ENCODE results near the gene SCGB1D1.
A peak's percentile ranks its signal among the peaks of the same experiment; 100 is the strongest.
"Not testable (repeated sequence)": the region's sequence is repeated elsewhere in the genome, so short reads cannot be mapped to it uniquely, and the experiment has no call there.

Gene SCGB1D1

DNA sequence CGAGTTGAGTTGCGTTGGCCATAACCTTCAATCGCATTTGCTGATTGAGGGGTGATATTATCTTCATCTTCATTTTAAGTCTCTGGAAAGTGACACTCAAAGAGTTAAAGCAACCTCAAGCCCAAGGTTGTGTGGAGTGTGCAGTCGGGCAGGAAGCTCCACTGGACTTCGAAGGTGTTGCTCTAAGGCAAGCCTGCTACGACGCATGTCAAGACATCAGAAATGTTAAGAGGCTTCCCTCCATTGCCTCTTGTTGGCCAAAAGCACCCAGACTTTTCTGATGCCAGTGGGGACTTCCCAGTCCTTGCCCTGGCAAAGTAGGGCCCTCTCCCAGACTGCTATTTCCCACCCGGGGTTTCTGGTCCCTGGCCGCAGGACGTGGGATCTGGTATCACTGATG is 23.6 kb upstream of the SCGB1D1 start:
- no peak for DNase-seq (ENCODE audit: low spot score)

GRCh38 chr11:62169448-62169847 is 20.6 kb upstream of the SCGB1D1 start:
- no peak for DNase-seq (ENCODE audit: low spot score)

DNA sequence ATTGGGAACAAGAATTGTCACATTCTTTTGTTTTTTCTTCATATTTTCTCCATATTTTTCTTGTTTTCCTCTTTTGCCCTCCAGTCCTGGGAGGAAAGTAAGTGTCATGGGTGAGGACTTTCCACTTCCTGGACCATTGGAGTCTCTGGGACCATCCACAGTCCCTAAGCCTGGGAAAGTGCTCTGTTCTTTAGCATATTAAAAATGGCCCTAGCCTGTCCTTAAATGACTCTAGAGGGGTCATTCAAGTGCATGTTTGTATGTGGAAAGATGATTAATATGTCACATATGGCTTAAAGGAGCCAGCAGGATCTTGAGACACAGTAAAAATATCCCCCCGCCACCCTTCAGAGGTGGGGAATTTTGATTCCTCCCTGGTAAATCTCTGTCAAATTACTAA is 20.1 kb upstream of the SCGB1D1 start:
- no peak for DNase-seq (ENCODE audit: low spot score)

GRCh38 chr11:62171261-62171723 is 18.7 kb upstream of the SCGB1D1 start:
- DNase-seq (ENCODE audit: low spot score): peak; percentile 83

GRCh38 chr11:62172294-62172693 is 17.7 kb upstream of the SCGB1D1 start:
- no peak for DNase-seq (ENCODE audit: low spot score)

DNA sequence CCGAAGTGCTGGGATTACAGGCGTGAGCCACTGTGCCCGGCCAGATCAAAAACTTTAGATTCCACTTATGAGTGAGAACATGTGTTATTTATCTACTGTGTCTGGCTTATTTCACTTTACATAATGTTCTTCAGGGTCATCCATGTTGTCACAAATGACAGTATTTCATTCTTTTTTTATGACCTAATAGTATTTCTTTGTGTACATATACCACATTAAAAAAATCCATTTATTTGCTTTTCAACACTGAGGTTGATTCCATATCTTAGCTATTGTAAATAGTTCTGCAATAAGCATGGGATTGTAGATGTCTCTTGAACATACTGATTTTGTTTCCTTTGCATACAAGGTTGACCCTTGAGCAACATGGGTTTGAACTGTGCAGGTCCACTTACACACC is 13.2 kb upstream of the SCGB1D1 start:
- DNase-seq (ENCODE audit: low spot score): no peak

DNA sequence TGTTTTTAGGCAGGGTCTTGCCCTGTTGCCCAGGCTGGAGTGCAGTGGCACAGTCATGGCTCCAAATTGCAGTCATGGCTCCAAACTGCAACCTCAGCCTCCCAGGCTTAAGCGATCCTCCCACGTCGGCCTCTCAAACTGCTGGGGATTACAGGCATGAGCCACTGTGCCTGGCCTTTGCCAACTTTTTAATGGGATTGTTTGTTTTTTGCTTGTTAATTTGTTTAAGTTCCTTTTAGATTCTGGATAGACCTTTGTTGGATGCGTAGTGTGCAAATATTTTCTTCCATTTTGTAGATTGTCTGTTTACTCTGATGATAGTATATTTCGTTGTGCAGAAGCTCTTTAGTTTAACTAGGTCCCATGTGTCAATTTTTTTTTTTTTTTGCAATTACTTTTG is 10.0 kb upstream of the SCGB1D1 start:
- DNase-seq (ENCODE audit: low spot score): no peak

DNA sequence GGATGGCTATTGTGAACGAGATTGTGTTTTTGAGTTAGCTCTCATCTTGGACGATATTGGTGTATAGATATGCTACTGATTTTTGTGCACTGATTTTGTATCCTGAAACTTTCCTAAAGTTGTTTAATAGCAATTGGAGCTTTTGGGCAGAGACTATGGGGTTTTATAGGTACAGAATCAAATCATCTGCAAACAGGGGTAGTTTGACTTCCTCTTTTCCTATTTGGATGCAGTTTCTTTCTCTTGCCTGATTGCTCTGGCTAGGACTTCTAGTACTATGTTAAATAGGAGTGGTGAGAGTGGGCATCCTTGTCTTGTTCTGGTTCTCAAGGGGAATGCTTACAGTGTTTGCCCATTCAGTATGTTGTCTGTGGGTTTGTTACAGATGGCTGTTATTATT is 8.9 kb upstream of the SCGB1D1 start:
- DNase-seq (ENCODE audit: low spot score): no peak

GRCh38 chr11:62182147-62182891 is 7.7 kb upstream of the SCGB1D1 start:
- DNase-seq (ENCODE audit: low spot score): no peak

DNA sequence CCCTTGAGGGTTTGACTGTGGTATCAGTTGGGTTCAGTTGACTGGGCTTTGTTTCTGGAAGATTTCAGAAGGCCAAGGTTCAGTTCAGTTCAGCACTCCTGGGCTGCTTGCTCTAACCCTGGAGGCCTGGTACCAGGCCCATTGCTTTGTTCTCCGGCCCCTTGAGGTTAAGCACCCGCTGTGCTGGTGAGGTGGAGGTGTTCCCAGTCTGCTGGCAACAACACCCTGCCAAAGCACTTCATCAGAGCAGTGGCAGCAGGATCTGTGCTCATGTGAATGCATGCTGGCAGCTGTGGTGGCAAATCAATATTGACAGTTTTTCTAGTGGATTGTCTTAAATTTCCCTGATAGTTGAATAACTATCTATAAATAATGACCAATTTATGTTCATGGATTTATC is 3.8 kb upstream of the SCGB1D1 start:
- no peak for DNase-seq (ENCODE audit: low spot score)

- no peak for DNase-seq (ENCODE audit: low spot score)
These were observed 3.9 kb downstream of the SCGB1D1 start for GRCh38 chr11:62193952-62194351.

DNA sequence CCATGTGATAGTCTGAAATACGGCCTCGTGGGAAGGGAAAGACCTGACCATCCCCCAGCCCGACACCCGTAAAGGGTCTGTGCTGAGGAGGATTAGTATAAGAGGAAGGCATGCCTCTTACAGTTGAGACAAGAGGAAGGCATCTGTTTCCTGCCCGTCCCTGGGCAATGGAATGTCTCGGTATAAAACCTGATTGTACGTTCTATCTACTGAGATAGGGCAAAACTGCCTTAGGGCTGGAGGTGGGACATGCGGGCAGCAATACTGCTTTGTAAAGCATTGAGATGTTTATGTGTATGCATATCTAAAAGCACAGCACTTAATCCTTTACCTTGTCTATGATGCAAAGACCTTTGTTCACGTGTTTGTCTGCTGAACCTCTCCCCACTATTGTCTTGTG is 5.0 kb downstream of the SCGB1D1 start:
- DNase-seq (ENCODE audit: low spot score): not testable (repeated sequence)

DNA sequence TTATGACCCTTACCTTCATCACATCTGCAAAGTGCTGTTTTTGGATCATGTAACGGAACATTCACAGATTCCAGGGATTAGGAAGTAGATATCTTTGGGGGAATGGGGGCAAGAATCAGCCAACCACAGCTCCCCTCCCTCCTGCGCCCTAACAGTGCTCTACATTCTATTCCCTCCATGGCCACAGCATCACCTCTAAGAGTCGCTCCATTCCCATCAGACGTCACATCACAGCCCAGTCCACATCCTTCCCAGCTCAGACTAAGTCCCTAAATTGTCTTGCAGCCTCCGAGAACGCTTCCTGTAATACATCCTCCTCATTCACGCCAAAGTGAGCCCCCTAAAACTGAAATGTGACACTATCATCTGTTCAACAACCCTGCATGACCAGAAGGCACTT is 5.9 kb downstream of the SCGB1D1 start:
- DNase-seq (ENCODE audit: low spot score): no peak

DNA sequence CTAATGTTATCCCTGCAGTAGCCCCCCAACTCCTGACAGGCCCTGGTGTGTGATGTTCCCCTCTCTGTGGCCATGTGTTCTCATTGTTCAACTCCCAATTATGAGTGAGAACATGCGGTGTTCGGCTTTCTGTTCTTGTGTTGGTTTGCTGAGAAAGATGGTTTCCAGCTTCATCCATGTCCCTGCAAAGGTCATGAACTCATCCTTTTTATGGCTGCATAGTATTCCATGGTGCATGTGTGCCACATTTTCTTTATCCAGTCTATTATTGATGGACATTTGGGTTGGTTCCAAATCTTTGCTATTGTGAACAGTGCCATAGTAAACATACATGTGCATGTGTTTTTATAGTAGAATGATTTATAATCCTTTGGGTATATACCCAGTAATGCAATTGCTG is 7.4 kb downstream of the SCGB1D1 start:
- not testable (repeated sequence) for DNase-seq (ENCODE audit: low spot score)

DNA sequence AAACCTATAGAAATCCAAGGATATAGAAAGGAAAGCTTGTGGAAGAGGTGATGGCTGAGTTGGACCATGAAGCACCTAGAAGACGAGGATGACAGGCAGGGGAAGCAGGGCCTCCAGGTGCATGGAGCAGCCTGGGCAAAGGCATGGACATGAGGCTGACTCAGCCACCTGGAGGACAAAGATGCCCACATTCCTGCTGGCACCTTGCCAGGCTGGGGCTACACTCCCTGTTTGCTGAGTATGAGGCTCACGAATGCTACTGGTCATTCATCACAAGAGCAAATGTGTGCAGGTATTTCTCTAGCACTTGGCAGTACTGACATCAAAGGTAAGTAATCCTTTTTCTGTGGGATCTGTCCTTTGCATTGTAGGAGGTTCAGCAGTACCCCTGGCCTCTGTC is 11.4 kb downstream of the SCGB1D1 start:
- DNase-seq (ENCODE audit: low spot score): no peak

- no peak for DNase-seq (ENCODE audit: low spot score)
These were observed 12.9 kb downstream of the SCGB1D1 start for GRCh38 chr11:62202910-62203309.

GRCh38 chr11:62204430-62204829 is 14.4 kb downstream of the SCGB1D1 start:
- no peak for DNase-seq (ENCODE audit: low spot score)

- no peak for DNase-seq (ENCODE audit: low spot score)
These were observed 15.4 kb downstream of the SCGB1D1 start for GRCh38 chr11:62205441-62205840.

GRCh38 chr11:62206276-62207066 is 16.5 kb downstream of the SCGB1D1 start:
- DNase-seq (ENCODE audit: low spot score): not testable (repeated sequence)

DNA sequence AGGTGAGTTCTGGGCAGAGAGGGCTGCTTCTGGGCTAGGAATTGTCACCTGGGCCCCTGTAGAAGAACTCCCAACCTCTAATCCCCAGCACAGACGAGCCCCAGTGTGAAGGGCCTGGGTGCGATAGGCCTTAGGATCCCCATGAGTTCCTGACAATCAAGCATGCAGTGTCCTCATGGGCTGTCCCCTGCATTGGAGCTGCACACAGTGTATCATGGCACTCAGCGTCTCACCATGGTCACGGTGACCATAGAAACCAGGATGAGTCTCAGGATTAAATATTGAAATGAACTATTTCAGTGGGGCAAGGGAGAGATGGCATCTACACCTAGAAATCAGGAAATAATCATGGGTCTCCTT is 18.7 kb downstream of the SCGB1D1 start:
- DNase-seq (ENCODE audit: low spot score): no peak

GRCh38 chr11:62217191-62217748 is 27.3 kb downstream of the SCGB1D1 start:
- DNase-seq (ENCODE audit: low spot score): no peak

DNA sequence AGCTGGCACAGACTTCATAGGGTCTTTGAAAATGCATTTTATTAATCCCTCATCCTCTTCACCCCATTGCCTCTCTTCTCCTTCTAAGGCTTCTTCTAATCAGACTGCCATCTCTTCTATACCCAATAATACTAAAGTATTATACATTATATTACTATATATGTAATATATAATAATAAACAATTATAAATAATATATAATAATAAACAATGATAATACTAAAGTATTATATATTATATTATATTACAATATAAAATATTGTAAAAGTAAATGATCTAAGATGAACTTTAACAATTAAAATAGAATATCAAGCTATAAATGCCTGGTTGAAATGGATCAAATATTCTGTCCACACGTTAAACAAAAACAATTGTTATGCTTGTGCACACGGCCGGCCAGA is 31.5 kb downstream of the SCGB1D1 start:
- no peak for DNase-seq (ENCODE audit: low spot score)

DNA sequence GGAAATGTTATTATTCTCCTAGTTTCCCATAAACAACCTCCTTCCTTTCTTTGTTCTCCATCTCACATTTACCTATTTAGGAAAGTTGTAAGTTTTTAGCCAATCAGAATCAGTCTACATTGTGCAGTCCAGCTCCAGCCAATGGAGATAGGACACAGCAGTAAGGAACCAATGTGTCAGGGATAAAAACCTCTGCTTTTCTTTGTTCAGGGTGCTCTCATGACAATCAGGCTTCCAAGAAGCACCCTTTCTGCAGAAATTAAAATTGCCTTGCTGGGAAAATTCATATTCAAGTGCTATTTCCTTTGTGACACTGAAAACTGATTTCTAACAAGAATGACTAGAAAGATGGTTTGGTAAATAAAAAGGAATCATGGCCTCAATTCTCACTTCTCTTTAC is 33.1 kb downstream of the SCGB1D1 start:
- DNase-seq (ENCODE audit: low spot score): no peak
